ENCODE data around the gene MPHOSPH10. TPM values are rescaled to one million over a fixed set of nuclear protein-coding genes. Genes with fewer than 3 reads are reported as not detected.
"Not testable (repeated sequence)": the region's sequence is repeated elsewhere in the genome, so short reads cannot be mapped to it uniquely, and the experiment has no call there.

The MPHOSPH10 gene
- total RNA-seq, 4 donors from 2014 or later, result 17.9 to 38.2 (median 22.4) TPM

DNA sequence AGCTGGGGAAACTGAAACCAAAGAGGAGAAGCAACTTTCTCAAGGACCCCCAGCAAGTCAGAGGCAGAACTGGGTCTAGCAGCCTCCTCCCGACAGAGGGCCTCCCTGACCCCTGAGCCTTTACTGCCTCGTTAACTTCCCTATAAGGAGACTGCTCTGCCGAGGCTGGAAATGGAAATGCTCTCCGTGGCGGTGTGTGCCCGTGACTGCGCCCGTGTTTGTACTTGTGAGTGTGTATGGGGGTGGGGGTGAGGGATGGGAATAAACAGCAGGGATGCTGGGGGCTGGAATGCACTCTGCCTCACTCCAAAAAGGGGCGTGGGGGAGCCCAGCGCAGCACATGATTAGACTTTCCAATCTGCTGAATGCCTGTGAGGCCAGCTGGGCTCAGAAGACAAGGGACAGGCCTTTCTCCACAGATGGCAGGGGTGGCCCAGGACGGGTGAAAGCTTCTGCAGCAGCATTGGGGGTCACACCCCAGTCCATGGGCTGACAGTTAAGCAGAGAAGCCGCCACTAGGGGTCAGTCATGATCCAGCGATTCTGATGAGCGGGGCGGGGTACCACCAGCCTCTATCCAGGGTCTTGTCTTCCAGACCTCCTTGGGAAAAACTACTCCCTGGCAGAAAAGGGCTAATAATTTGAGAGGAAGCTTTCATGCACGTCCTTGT, 26.8 kb downstream of the MPHOSPH10 start:
- no peak for ATAC-seq (ENCODE audit: low FRiP score)
- peak; percentile 59 for DNase-seq (ENCODE audit: low spot score)
- TF ChIP-seq, protein P1, sequence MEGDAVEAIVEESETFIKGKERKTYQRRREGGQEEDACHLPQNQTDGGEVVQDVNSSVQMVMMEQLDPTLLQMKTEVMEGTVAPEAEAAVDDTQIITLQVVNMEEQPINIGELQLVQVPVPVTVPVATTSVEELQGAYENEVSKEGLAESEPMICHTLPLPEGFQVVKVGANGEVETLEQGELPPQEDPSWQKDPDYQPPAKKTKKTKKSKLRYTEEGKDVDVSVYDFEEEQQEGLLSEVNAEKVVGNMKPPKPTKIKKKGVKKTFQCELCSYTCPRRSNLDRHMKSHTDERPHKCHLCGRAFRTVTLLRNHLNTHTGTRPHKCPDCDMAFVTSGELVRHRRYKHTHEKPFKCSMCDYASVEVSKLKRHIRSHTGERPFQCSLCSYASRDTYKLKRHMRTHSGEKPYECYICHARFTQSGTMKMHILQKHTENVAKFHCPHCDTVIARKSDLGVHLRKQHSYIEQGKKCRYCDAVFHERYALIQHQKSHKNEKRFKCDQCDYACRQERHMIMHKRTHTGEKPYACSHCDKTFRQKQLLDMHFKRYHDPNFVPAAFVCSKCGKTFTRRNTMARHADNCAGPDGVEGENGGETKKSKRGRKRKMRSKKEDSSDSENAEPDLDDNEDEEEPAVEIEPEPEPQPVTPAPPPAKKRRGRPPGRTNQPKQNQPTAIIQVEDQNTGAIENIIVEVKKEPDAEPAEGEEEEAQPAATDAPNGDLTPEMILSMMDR (IDR thresholded peaks at IDR 0.05), result no peak

DNA sequence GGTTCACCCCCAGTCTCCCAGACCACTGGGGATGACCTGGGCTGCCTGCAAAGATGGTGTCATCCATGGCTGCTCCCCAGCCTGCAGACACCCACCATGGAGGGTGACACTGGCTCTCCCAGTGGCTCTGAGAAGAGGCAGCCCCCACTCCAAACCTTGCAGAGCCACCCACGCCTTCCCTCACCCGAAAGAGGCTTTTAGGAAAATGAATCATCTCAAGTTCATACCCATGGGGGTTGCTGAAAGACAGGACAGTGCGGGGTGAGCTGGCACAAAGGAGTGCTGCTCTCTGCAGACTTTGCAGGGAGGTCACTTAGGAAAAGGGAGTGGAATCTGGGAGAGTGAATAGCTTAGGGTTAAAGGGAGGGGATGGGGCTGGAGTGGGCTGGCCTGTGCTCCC, 36.4 kb downstream of the MPHOSPH10 start:
- TF ChIP-seq, protein P1 (IDR thresholded peaks at IDR 0.05), result no peak
- DNase-seq (ENCODE audit: low spot score), result no peak

DNA sequence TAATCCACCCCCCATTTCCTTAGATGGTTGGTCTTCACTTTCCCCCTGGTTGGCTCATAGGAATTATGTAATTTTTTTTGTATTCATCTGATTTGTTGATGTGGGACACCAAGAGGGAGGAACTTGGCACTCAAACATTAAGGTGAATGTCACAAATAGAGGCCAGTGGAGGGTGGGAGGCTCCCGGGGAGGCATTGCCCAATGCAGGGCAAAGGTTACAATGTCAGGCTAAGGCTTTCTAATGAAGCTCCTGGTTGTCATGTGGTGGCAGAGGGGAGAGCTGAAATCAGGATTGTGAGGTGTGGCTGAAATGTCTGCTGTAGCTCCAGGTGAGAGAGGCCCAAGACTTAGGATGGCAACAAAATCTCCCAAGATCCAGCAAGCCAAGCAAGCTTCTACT, 42.7 kb downstream of the MPHOSPH10 start:
- TF ChIP-seq, protein P1 (IDR thresholded peaks at IDR 0.05), result no peak
- ATAC-seq (ENCODE audit: low FRiP score) (no peak), DNase-seq (ENCODE audit: low spot score) (no peak)

More for the DNA sequence above, 36.4 kb downstream of the MPHOSPH10 start:
- ATAC-seq (ENCODE audit: low FRiP score), result no peak

DNA sequence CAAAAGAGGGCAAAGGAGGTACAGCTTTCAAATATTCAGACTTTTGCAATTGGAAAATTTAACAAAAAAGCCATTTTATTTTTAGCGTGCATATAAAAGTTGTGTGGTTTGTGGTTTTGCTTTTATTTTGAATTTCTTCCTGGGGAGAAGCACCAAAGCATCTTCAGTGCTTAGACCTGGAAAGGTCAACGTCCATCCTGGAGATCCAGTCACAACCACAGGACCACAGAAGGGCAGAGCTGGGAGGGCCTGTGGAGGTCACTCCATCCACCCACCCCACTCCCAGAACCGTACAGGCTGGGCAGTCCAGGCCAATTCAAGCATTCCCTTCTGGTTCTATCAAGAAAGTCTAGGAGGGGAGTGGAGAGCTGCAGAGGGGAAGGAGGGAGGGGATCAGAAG, 43.8 kb downstream of the MPHOSPH10 start:
- no peak for DNase-seq (ENCODE audit: low spot score)
- no peak for ATAC-seq (ENCODE audit: low FRiP score)
- TF ChIP-seq, protein P1 (IDR thresholded peaks at IDR 0.05), result no peak

DNA sequence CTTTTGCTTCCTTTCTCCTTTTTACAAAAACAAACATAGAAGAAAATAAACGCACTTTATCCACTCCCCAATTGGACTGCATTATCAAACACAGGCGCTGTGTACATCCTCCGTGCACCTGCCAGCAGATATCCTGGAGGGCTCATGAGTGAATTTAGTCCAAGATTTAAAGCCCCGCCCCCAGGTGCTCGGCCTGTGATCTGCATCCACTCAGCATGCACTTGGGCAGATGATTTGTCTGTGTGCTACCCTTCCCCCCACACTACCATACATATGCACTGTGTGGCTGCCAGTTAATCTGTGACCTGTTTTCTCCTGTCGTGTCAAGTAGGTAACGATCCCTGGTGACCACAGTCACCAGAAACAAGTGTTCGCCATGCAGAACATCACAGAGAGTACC, 48.4 kb downstream of the MPHOSPH10 start:
- DNase-seq (ENCODE audit: low spot score); ATAC-seq (ENCODE audit: low FRiP score): not testable (repeated sequence)

DNA sequence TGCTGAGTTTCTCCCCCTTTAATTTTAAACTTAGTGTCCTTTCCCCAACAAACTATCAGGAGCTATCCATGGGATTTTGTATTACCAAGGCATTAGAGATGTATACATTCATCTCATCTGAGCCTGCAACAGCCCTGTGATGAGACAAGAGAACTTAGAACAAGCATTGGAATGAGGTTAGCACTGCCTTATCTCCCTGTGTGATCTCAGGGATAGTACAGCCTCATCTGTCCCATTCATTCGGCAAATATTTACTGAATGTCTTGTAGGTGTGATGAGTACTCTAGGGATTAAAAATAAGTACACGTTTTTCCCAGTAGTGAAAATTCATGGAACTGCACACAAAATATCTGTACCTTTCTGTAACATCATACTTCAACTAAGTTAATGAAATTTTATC, 50.9 kb downstream of the MPHOSPH10 start:
- TF ChIP-seq, protein P1 (IDR thresholded peaks at IDR 0.05), result no peak
- ATAC-seq (ENCODE audit: low FRiP score), result no peak

DNA sequence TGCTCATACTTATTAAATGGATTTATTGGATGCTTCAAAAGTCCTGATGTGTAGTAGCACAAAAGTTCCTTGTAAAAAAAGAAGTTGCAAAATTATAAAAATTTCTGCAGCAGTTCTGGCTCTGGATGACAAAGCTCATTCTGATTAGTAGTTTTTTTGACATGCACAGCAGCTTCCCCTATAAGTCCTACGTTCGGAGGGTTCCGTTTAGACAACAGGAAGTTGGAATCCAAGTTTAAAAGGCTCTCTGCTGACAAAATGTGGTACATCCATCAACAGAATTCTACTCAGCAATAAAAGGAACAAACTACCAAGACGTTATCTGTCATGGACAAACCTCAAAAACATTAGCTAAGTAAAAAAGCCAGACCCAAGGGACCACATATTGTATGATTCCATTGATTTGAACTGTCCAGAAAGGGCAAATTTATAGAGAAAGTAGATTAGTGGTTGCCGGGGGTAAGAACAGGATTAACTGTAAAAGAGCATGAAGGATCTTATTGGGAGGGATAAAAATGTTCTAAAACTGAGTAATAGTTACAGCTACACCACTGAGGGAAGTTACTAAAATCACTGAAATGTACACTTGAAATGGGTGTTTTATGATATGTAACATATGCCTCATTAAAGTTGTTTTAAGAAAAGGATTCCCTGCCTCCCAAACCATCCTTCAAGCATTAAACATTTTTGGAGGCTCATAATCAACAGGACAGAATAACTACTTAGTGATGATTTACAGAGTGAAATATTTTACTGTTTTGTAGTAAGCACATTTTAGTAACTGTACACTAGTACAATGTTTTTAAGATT, 53.1 kb downstream of the MPHOSPH10 start:
- not testable (repeated sequence) for DNase-seq (ENCODE audit: low spot score); ATAC-seq (ENCODE audit: low FRiP score)

More for the DNA sequence above, 50.9 kb downstream of the MPHOSPH10 start:
- DNase-seq (ENCODE audit: low spot score), result no peak

DNA sequence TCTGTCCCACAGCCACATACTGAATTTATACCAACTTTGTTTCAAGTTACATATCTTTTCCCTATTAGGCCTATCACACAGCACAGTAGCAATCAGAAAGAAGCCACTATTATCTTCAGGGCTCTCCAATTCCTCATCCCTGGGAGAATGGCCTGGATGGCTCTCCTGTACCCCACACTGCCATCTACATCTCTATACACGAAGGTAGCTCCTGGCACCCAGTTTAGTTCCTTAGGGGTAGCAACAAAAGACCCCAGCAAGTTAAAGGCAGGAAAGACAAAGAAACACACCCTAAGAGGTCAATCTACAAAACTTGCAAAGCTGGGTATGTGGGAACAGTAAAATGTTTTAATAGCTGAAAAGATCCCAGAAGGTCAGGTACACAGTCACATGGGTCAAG, 56.5 kb downstream of the MPHOSPH10 start:
- TF ChIP-seq, protein P1 (IDR thresholded peaks at IDR 0.05), result no peak
- ATAC-seq (ENCODE audit: low FRiP score), result no peak
- no peak for DNase-seq (ENCODE audit: low spot score)
